PC-9 (cell line): ENCODE results near the gene SAMD13.

Source experiments
- EZH2 ChIP-seq: fragments of 200-600 bp; sonication (generic); IDR thresholded peaks from 2 replicates; pipeline ENCODE4 v1.8.0; 2017; ENCODE audit warnings: antibody characterized with exemption, low read depth
- TF ChIP-seq, protein P1 (sequence below): fragments of 200-600 bp; sonication (generic); conservative IDR thresholded peaks from 2 replicates; pipeline ENCODE4 v1.6.1; 2017; ENCODE audit warnings: mixed run types, antibody characterized with exemption, mild to moderate bottlenecking, moderate library complexity

DNA sequence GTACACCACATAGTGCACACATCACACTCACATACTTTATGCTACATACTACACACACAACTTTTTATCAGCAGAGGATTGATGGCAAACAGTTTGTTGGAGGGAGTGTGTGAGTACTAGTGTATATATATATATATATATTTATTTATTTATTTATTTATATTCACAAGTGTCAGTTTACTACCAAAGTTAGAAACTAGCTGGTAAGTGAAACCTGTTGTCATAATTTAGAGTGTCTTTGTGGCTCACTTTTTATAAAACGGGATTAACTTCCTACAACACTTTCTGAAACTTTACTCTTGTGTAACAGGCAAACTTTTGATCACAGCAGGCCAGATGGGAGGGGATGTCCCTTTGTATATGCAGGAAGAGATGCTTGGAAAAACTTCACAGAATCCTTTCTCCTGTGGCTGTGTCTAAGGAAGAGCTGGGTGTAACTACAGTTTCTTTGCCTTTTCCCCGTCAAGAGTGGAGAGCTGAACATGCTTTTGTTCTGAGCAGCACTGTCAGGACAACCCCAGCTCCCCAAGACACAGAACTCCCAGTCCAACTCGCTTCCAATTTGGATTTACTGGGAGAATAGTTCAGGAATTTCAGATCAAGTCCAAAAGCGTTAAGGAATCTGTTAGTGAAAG is 1.9 kb upstream of the SAMD13 start:
- TF ChIP-seq, protein P1, sequence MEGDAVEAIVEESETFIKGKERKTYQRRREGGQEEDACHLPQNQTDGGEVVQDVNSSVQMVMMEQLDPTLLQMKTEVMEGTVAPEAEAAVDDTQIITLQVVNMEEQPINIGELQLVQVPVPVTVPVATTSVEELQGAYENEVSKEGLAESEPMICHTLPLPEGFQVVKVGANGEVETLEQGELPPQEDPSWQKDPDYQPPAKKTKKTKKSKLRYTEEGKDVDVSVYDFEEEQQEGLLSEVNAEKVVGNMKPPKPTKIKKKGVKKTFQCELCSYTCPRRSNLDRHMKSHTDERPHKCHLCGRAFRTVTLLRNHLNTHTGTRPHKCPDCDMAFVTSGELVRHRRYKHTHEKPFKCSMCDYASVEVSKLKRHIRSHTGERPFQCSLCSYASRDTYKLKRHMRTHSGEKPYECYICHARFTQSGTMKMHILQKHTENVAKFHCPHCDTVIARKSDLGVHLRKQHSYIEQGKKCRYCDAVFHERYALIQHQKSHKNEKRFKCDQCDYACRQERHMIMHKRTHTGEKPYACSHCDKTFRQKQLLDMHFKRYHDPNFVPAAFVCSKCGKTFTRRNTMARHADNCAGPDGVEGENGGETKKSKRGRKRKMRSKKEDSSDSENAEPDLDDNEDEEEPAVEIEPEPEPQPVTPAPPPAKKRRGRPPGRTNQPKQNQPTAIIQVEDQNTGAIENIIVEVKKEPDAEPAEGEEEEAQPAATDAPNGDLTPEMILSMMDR, result no peak
- no peak for TF ChIP-seq EZH2
